NCI-H524 (cell line): ENCODE results near the gene RAD54L.
"Not testable (repeated sequence)": the region's sequence is repeated elsewhere in the genome, so short reads cannot be mapped to it uniquely, and the experiment has no call there.

Source experiments
- DNase-seq, 2 experiments: peaks; one replicate each; lab custom pipeline; 2025; lab: John Stamatoyannopoulos, UW

The RAD54L gene

DNA sequence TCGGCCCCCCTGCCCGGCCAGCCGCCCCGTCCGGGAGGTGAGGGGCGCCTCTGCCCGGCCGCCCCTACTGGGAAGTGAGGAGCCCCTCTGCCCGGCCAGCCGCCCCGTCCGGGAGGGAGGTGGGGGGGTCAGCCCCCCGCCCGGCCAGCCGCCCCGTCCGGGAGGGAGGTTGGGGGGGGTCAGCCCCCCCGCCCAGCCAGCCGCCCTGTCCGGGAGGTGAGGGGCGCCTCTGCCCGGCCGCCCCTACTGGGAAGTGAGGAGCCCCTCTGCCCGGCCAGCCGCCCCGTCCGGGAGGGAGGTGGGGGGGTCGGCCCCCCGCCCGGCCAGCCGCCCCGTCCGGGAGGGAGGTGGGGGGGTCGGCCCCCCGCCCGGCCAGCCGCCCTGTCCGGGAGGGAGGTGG is 5.8 kb upstream of the RAD54L start:
- not testable (repeated sequence) for DNase-seq

DNA sequence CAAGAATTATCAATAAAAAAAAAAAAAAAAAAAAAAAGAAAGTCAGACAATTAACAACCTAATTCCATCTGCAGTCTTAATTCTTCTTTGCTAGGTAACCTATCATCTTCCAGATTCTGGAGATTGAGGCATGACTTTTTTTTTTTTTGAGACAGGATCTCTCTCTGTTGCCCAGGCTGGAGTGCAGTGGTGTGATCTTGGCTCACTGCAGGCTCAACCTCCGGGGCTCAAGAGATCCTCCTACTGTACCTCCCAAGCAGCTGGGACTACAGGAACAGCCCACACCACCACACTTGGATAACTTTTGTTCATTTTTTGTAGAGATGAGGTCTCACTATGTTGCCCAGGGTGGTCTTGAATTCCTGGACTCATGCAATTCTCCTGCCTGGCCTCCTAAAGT is 4.6 kb upstream of the RAD54L start:
- no peak for DNase-seq

DNA sequence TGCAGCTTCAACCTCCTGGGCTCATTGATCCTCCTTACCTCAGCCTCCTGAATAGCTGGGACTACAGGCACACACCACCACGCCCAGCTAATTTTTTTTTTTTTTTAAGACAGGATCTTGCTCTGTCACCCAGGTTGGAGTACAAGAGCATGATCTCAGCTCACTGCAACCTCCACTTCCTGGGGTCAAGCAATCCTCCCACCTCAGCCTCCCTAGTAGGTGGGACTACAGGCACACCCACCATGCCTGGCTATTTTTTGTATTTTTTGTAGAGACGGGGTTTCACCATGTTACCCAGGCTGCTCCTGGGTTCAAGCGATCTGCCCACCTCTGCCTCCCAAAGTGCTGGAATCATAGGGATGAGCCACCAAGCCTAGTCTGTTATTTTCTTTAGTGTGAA is 3.7 kb upstream of the RAD54L start:
- not testable (repeated sequence) for DNase-seq

GRCh38 chr1:46244656-46245371 is 2.7 kb upstream of the RAD54L start:
- DNase-seq = peak in 1 of 2 experiments; percentile 32

- DNase-seq = not testable (repeated sequence)
These were observed 1.4 kb upstream of the RAD54L start for GRCh38 chr1:46246136-46246535.

DNA sequence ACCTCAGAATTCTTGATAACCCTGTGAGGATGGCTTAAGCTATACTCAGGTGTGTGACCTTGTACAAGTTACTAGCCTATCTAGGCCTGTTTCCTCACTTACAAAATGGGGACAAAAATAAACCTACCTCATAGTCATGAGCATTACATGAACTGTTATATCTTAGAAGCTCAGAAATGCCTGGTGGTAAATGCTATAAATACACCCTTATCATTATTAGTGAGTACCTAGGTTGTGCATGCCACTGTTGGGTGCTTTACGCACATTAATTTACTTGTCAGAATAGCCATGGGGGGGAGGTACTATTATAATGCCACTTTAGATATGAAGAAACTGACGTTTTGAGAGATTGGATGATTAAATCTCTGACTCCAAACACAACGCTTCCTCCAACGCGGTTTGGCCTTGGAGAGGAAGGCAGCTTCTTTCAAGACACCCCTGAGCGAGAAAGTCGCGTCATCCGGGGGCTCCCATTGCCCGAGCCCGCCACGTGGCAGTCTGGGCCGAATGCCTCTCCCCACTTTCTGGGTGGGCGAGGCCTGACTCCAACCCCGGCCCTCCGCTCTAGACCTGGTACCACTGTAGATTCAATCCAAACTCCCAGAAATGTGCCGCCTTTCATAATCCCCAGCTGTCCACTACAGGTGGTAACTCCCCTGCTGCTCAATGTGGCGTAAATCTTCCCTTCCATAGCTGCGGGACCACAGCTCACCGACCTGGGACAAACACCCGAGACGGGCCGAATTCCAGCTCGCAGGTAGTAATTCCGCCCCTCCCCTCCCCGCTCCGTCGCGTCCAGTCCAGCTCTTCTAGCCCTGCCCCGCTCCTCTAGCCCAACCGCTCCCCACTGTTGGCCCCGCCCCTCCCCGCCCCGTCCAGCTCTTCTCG is 771 bp upstream of the RAD54L start:
- no peak for DNase-seq

- peak; percentile 14 to 62 for DNase-seq
These were observed 758 bp downstream of the RAD54L start for GRCh38 chr1:46248122-46248920.

GRCh38 chr1:46254668-46255067 is 7.1 kb downstream of the RAD54L start:
- no peak for DNase-seq

DNA sequence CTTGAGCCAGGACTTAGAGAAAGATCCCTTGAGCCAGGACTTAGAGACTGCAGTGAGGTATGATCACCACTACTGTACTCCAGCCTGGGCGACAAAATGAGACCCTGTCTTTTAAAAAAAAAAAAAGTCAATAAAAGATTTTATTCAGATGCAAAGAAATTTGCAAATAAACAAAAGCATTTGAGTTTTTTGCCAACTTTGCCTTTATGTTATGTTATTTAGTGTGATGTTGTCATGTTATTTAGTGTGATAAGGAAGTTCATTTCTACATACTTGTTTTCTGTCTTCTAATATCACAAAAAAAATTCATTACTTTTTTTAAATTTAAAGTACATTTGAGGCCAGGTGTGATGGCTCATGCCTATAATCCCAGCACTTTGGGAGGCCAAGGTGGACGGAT is 9.0 kb downstream of the RAD54L start:
- DNase-seq = no peak

DNA sequence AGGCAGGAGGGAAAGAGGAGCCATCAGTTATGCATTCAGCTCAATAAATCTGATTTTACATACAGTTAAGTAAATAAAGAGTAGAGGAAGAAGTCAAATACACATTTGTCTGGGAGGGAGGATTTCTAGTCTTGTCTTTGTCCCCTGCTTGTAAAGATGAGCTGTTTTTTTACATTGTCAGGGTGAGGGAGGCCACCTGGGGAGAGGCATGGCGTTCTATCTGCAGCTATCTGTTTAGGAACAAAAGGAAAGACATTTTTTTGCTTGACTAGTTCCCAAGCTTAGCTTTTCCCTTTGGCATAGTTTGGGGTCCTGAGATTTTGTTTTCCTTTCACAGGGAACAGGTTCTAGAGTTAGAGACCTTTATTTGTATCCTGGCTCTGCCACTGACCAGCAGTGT is 14.9 kb downstream of the RAD54L start:
- no peak for DNase-seq

DNA sequence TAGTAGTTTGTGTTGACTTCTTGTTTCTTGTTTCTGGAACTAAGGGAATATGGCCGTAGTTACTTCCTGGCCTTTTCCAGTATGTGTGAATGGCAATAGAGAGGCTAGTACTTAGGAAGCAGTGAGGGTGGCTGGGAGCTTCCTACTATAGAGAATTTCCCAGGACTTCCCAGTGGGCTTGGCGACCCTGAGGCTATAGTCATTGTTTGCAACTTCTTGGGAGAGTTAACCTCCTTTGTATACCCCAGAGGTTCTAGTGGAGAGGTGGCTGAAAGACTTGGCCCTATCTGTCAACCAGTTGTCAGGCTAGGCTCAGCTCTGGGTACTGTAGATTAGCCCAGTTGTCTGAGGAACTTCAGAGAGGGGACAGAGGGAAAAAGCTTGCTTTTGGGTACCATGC is 15.6 kb downstream of the RAD54L start:
- no peak for DNase-seq

- DNase-seq = no peak
These were observed 21.0 kb downstream of the RAD54L start for GRCh38 chr1:46268578-46268977.

- DNase-seq = no peak
These were observed 26.9 kb downstream of the RAD54L start for GRCh38 chr1:46274225-46275029.

DNA sequence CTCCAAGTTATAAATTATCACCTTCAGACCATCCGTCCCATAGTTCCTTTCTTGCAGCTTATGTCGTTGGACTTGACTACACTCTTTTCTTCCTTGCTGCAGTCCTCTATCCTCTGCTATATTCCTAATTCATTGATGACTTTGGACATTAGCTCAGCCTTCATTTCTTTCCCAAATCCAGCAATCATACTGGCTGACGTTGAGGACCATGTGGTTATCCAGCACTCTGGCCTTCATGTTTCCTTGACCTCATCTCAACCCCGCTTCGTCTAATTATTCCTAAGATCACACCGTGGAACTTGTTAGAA is 27.4 kb downstream of the RAD54L start:
- no peak for DNase-seq

DNA sequence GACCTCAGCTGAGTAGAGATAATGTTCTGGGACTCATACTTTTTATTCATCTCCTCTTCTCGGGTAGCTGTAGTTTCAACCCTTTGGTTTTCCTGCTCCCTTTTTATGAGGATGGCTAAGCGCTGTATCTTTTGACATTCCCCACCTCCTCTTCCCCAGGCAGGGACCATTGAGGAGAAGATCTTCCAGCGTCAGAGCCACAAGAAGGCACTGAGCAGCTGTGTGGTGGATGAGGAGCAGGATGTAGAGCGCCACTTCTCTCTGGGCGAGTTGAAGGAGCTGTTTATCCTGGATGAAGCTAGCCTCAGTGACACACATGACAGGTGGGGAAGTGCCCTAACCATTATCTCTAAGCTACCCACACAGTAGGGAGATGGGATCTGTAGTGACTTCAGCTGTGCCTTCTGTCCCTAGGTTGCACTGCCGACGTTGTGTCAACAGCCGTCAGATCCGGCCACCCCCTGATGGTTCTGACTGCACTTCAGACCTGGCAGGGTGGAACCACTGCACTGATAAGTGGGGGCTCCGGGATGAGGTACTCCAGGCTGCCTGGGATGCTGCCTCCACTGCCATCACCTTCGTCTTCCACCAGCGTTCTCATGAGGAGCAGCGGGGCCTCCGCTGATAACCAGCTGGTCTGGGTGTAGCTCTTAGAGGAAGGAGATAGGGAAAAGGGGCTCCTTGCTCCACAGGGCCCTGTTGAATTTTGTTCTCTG is 30.3 kb downstream of the RAD54L start:
- DNase-seq = no peak

- DNase-seq = no peak
These were observed 31.2 kb downstream of the RAD54L start for GRCh38 chr1:46278807-46279206.

DNA sequence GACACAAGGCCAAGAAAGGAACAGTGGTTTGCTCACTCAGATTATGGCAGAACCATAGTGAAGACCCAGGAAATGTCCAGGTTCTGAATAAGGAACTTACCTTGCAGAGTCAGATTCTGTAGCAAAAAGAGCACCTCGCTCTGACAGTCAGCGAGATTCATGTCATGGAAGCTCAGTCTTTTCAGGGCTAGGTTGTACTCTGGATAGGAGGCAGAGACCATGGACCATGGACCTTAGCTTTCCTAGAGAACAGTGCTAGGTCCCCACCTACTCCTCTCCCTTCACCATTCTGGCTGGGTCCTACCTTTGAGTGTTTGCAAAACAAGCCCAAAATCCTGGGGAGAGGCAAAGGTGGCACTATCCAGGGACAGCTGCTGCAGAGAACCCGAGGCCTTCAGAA is 32.5 kb downstream of the RAD54L start:
- DNase-seq = no peak

GRCh38 chr1:46281021-46281420 is 33.5 kb downstream of the RAD54L start:
- no peak for DNase-seq

GRCh38 chr1:46284058-46284457 is 36.5 kb downstream of the RAD54L start:
- no peak for DNase-seq

DNA sequence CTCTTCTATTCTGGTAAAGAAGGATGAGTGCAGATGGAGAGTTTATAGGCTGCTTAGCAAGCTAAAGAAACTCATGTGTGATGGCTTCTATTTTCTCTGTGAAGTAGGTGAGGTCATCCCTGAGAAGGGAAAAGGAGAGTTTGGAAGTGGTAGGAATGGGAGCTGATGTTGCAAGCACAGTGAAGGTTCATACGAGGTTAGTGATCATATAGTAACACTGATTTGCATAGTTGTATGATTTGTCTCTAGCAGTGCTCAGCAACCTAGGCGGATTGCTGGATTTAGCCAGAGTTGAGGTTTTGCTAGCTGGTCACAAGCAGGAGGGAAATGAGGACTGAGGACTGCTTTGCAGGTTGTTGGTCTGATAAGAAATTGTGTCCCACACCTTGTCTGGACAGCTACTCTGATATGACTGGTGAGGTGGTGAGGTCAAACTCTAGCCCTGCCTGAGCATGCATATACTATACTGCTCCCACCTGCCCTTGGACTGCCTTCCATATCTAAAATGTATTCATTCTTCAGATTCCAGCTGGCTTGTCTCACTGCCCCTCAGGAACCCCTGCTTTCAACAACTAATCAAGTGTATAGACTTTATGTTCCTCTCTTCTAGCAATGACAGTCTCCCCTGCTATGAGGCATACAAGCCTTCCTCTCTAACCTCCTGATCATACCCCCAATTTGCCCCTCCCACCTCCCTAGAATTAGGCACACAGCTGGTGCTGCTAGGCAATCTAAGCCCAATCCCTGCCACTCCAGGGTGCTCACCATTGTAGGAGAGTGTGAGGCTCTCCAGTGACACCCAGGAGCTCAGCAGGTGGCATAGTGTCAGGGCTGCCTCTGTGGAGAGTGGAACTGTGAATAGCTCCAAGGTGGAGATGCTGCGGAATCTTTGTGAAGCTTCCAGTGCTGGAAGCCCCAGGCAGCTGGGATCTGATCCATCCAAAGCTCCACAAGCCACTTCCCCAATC is 37.3 kb downstream of the RAD54L start:
- peak; percentile 87 to 91 for DNase-seq
